ENCODE data around the gene RBM17. TPM values are rescaled to one million over a fixed set of nuclear protein-coding genes. Genes with fewer than 3 reads are reported as not detected.

Gene RBM17
- total and polyA plus RNA-seq, 11 donors: 29.2 to 83.9 (median 60.6) TPM

GRCh38 chr10:6071181-6072175, 17.4 kb upstream of the RBM17 start:
- intact Hi-C loops (cut with DNase I): loop anchor here in 1 of 10 donors (10.0 kb wide), 1 partner anchor 57 kb away; no protein-coding TSS in a partner anchor
- peaks cover 0 to 64% (median 11%) of the 10 kb centered on the region in 12 donors for H3K4me1 ChIP-seq
- 79 to 85% (median 82%) methylated on average over 10 of the region's 10 CpGs for WGBS, 4 donors

DNA sequence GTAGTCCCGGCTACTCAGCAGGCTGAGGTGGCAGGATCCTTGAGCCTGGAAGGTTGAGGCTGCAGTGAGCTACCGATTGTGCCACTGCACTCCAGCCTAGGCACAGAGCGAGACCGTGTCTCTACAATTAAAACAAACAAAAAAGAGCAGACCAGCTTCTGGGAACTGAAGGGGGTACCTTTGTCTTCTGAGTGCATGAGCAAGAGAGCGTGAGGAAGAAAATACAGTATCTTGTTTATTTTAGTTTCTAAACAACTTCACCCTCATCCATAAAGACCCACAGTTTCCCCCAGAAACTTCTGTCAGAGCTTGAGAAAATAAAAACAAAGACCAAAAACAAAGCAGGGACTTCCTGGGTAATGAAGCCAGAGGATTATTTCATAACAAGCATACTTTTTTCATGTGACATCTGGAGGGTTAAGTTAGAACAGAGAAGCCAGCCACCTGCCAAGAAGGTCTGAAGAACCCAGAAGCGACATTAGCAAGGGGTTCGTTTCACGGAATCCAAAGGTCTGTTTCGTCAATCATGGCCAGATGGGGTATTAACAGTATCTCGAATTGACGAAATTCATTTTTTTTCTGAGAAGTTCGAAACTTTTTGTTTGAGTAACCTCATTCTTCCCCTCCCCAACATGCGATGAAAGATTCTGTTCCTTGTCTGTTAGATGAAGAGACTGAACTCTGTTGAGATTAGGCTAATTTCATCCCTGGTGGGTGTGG, 16.5 kb upstream of the RBM17 start:
- no peak for TF ChIP-seq POLR2A (IDR thresholded peaks at IDR 0.05)
- no peaks in the 10 kb centered on the region for H3K27me3 ChIP-seq
- H3K4me1 ChIP-seq: peaks cover 0 to 55% (median 11%) of the 10 kb centered on the region in 12 donors
- H3K9me3 ChIP-seq: no peaks in the 10 kb centered on the region
- peak overlapping the region in 1 of 12 donors; percentile 2 for H3K4me3 ChIP-seq
- 63 to 71% (median 68%) methylated on average over 13 of the region's 13 CpGs for WGBS, 4 donors
- DNase-seq (no peak), ATAC-seq (peak in 2 of 4 donors; percentile 48 to 71)
- no peaks in the 10 kb centered on the region for H3K36me3 ChIP-seq
- intact Hi-C loops (cut with DNase I): loop anchor here in 1 of 10 donors (10.0 kb wide), 1 partner anchor 58 kb away; no protein-coding TSS in a partner anchor
- H3K27ac ChIP-seq: peak overlapping the region in 10 of 12 donors; percentile 3 to 80 (median 49)

More at GRCh38 chr10:6071181-6072175, 17.4 kb upstream of the RBM17 start:
- H3K27me3 ChIP-seq: no peaks in the 10 kb centered on the region
- no peak for TF ChIP-seq POLR2A (IDR thresholded peaks at IDR 0.05)
- TF ChIP-seq, protein P1, sequence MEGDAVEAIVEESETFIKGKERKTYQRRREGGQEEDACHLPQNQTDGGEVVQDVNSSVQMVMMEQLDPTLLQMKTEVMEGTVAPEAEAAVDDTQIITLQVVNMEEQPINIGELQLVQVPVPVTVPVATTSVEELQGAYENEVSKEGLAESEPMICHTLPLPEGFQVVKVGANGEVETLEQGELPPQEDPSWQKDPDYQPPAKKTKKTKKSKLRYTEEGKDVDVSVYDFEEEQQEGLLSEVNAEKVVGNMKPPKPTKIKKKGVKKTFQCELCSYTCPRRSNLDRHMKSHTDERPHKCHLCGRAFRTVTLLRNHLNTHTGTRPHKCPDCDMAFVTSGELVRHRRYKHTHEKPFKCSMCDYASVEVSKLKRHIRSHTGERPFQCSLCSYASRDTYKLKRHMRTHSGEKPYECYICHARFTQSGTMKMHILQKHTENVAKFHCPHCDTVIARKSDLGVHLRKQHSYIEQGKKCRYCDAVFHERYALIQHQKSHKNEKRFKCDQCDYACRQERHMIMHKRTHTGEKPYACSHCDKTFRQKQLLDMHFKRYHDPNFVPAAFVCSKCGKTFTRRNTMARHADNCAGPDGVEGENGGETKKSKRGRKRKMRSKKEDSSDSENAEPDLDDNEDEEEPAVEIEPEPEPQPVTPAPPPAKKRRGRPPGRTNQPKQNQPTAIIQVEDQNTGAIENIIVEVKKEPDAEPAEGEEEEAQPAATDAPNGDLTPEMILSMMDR (IDR thresholded peaks at IDR 0.05): no peak
- DNase-seq: no peak
- H3K4me3 ChIP-seq: no peak overlapping the region
- peak overlapping the region in 10 of 12 donors; percentile 3 to 80 (median 50) for H3K27ac ChIP-seq
- H3K9me3 ChIP-seq: no peaks in the 10 kb centered on the region
- H3K36me3 ChIP-seq: no peaks in the 10 kb centered on the region
- ATAC-seq: peak in 3 of 4 donors; percentile 31 to 55 (median 45)

DNA sequence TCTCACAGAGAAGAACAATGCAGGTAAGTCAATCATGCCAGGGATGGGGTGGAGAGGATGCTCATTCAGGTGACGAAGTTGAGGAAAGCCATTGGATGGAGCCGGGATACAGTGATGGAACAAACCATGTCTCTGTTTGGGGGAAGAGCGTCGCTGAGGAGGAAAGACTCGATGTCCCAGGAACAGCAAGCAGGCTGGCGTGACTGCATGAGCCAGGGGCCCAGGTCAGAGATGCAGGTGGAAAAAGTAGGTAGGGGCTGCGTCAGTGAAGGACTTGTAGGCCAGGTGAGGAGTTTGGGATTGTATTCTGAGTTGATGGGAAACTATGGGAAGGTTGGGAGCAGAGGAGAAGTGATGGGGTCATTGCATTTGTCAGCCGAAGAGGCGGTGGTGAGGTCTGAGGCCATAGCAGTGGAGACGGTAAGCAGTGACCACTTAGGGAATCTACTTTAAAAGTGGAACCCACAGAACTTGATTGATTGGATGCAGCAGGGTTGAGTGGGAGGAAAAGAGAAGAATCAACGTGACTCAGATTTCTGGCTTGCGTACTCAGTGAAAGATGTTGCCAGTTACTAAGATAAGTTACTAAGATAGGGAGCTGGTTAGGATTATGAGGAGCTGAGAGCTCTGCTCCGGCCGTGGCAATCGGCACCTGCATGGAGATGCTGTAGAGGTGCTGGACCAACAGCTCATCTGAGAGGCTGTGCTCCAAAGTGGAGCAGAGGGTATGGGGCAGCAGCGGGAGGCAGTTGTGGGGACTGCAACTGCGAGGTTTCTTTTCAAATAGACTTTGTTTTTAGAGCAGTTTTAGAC, 14.1 kb upstream of the RBM17 start:
- Histone ChIP-seq H3K27ac (no peak overlapping the region), H3K4me3 (no peak overlapping the region), H3K4me1 (peaks cover 0 to 32% (median 11%) of the 10 kb centered on the region in 12 donors), H3K27me3 (no peaks in the 10 kb centered on the region), H3K9me3 (no peaks in the 10 kb centered on the region), H3K36me3 (no peaks in the 10 kb centered on the region)
- 71 to 78% (median 75%) methylated on average over 17 of the region's 17 CpGs for WGBS, 4 donors
- DNase-seq: no peak
- intact Hi-C loops (cut with DNase I): loop anchor here in 1 of 10 donors (10.0 kb wide), 1 partner anchor 60 kb away; no protein-coding TSS in a partner anchor
- TF ChIP-seq, protein P1 (IDR thresholded peaks at IDR 0.05): no peak
- no peak for TF ChIP-seq POLR2A (IDR thresholded peaks at IDR 0.05)
- peak in 2 of 4 donors; percentile 7 to 57 for ATAC-seq

All from heart left ventricle (tissue), 16 donors.